NB4 (cell line): Measurements from ENCODE around the gene OR2AK2.

ENCODE experiments used
- MYC ChIP-seq: IDR thresholded peaks from 2 replicates; pipeline ENCODE4 v1.6.1; 2011; ENCODE audit warnings: low read depth, low read length
- POLR2A ChIP-seq: IDR thresholded peaks from 2 replicates; pipeline ENCODE4 v1.6.1; 2011; ENCODE audit warnings: mild to moderate bottlenecking; ENCODE audit not compliant: insufficient read length; ENCODE audit errors: extremely low read depth
- TF ChIP-seq, protein P1 (sequence below): IDR thresholded peaks from 2 replicates; pipeline ENCODE4 v1.6.1; 2011; ENCODE audit warnings: low read depth, low read length
- TF ChIP-seq, protein P2 (sequence below): IDR thresholded peaks from one replicate; pipeline ENCODE4 v1.5.1; 2012; ENCODE audit warnings: low read depth, low read length

GRCh38 chr1:247966532-247967204, 1.6 kb downstream of the OR2AK2 start:
- TF ChIP-seq, protein P1, sequence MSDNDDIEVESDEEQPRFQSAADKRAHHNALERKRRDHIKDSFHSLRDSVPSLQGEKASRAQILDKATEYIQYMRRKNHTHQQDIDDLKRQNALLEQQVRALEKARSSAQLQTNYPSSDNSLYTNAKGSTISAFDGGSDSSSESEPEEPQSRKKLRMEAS = no peak
- TF ChIP-seq, protein P2, sequence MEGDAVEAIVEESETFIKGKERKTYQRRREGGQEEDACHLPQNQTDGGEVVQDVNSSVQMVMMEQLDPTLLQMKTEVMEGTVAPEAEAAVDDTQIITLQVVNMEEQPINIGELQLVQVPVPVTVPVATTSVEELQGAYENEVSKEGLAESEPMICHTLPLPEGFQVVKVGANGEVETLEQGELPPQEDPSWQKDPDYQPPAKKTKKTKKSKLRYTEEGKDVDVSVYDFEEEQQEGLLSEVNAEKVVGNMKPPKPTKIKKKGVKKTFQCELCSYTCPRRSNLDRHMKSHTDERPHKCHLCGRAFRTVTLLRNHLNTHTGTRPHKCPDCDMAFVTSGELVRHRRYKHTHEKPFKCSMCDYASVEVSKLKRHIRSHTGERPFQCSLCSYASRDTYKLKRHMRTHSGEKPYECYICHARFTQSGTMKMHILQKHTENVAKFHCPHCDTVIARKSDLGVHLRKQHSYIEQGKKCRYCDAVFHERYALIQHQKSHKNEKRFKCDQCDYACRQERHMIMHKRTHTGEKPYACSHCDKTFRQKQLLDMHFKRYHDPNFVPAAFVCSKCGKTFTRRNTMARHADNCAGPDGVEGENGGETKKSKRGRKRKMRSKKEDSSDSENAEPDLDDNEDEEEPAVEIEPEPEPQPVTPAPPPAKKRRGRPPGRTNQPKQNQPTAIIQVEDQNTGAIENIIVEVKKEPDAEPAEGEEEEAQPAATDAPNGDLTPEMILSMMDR = no peak
- TF ChIP-seq POLR2A (no peak), MYC (no peak)
